ENCODE measurements around the gene RIMS4. TPM values are rescaled to one million over a fixed set of nuclear protein-coding genes. Genes with fewer than 3 reads are reported as not detected.

The RIMS4 gene
- total and polyA plus RNA-seq, 2 of the 13 experiments (the other 11 are each of a cell fraction or from before 2014, with no cell fraction given), result 0.01 to 0.07 TPM

DNA sequence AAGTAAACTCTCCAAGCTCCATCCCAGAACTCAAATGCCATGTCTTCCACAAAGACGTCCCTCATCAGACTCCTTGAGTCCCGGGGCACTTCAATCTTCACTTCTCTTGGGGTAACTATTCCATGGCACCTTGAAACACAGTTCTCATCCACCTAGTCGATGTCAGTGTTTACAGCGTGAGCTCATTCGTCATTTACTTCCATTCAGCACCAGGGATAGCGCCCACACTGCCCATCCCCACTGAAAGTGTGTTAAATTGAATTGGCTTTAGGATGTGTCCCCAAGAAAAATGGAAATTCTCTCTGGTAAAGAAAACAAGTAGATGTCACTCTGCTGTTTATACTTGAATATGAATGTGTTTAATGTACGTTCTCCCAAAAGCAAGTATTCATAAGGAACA is 33.4 kb downstream of the RIMS4 start (continued):
- TF ChIP-seq HHEX (CRISPR knock-in tag; IDR thresholded peaks at IDR 0.05) (no peak), HDAC2 (CRISPR knock-in tag; IDR thresholded peaks at IDR 0.05) (peak; percentile 67; the same call in 1 of the 2 replicates), ZNF788 (CRISPR knock-in tag; IDR thresholded peaks at IDR 0.05; ENCODE audit: borderline replicate concordance) (no peak), RBM22 (optimal IDR thresholded peaks at IDR 0.05; ENCODE audit: low read length) (no peak), ZNF382 (CRISPR knock-in tag; IDR thresholded peaks at IDR 0.05; ENCODE audit: borderline replicate concordance) (no peak), ZNF629 (CRISPR knock-in tag; conservative IDR thresholded peaks at IDR 0.05) (no peak), ZKSCAN8 (CRISPR knock-in tag; IDR thresholded peaks at IDR 0.05; ENCODE audit: borderline replicate concordance) (0 out of 2 replicates have a peak, but pooled peaks have one; percentile 34), STAT5B (CRISPR knock-in tag; IDR thresholded peaks at IDR 0.05) (peak; percentile 85; the same call in 1 of the 2 replicates), ZC3H4 (CRISPR knock-in tag; IDR thresholded peaks at IDR 0.05; ENCODE audit: borderline replicate concordance) (no peak), CEBPB (IDR thresholded peaks at IDR 0.05; ENCODE audit: borderline replicate concordance, low read depth, low read length) (no peak), CBX2 (IDR thresholded peaks at IDR 0.05; ENCODE audit: low read depth, low read length) (no peak), CBX2 (CRISPR knock-in tag; IDR thresholded peaks at IDR 0.05; ENCODE audit: low read depth) (no peak), HNRNPK (IDR thresholded peaks at IDR 0.05; ENCODE audit: low read depth, low read length, poor library complexity, severe bottlenecking) (no peak), ARNT (IDR thresholded peaks at IDR 0.05) (no peak), ZNF772 (CRISPR knock-in tag; IDR thresholded peaks at IDR 0.05) (no peak; the same call in 1 of the 2 replicates), NRL (CRISPR knock-in tag; IDR thresholded peaks at IDR 0.05; ENCODE audit: borderline replicate concordance) (no peak), PAX8 (CRISPR knock-in tag; IDR thresholded peaks at IDR 0.05; ENCODE audit: borderline replicate concordance) (peak; percentile 80; the same call in 1 of the 2 replicates), ZNF263 (CRISPR knock-in tag; IDR thresholded peaks at IDR 0.05) (peak; percentile 39; the same call in 1 of the 2 replicates)
- TF ChIP-seq, protein P1, sequence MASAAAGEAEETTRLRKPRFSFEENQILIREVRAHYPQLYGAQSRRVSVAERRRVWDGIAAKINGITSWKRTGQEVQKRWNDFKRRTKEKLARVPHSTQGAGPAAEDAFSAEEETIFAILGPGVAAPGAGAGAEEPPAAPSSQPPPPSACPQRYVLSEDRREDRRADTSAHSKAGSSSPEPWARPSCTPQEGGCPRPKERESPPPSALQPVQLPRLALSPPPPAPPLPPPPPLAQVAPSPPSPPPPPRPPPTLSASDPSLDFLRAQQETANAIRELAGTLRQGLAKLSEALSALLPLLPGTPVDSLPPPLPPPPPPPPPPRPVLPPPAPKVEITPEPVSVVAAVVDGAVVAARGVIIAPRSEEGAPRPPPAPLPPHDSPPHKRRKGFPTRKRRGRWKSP (CRISPR knock-in tag; IDR thresholded peaks at IDR 0.05), result no peak
- TF ChIP-seq, protein P2, sequence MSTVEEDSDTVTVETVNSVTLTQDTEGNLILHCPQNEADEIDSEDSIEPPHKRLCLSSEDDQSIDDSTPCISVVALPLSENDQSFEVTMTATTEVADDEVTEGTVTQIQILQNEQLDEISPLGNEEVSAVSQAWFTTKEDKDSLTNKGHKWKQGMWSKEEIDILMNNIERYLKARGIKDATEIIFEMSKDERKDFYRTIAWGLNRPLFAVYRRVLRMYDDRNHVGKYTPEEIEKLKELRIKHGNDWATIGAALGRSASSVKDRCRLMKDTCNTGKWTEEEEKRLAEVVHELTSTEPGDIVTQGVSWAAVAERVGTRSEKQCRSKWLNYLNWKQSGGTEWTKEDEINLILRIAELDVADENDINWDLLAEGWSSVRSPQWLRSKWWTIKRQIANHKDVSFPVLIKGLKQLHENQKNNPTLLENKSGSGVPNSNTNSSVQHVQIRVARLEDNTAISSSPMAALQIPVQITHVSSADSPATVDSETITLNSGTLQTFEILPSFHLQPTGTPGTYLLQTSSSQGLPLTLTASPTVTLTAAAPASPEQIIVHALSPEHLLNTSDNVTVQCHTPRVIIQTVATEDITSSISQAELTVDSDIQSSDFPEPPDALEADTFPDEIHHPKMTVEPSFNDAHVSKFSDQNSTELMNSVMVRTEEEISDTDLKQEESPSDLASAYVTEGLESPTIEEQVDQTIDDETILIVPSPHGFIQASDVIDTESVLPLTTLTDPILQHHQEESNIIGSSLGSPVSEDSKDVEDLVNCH (CRISPR knock-in tag; IDR thresholded peaks at IDR 0.05), result no peak
- TF ChIP-seq, protein P3, sequence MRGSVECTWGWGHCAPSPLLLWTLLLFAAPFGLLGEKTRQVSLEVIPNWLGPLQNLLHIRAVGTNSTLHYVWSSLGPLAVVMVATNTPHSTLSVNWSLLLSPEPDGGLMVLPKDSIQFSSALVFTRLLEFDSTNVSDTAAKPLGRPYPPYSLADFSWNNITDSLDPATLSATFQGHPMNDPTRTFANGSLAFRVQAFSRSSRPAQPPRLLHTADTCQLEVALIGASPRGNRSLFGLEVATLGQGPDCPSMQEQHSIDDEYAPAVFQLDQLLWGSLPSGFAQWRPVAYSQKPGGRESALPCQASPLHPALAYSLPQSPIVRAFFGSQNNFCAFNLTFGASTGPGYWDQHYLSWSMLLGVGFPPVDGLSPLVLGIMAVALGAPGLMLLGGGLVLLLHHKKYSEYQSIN (CRISPR knock-in tag; IDR thresholded peaks at IDR 0.05; ENCODE audit: borderline replicate concordance), result no peak
- TF ChIP-seq, protein P4, sequence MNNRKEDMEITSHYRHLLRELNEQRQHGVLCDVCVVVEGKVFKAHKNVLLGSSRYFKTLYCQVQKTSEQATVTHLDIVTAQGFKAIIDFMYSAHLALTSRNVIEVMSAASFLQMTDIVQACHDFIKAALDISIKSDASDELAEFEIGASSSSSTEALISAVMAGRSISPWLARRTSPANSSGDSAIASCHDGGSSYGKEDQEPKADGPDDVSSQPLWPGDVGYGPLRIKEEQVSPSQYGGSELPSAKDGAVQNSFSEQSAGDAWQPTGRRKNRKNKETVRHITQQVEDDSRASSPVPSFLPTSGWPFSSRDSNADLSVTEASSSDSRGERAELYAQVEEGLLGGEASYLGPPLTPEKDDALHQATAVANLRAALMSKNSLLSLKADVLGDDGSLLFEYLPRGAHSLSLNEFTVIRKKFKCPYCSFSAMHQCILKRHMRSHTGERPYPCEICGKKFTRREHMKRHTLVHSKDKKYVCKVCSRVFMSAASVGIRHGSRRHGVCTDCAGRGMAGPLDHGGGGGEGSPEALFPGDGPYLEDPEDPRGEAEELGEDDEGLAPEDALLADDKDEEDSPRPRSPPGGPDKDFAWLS (CRISPR knock-in tag; IDR thresholded peaks at IDR 0.05; ENCODE audit: borderline replicate concordance), result no peak
- TF ChIP-seq, protein P5, sequence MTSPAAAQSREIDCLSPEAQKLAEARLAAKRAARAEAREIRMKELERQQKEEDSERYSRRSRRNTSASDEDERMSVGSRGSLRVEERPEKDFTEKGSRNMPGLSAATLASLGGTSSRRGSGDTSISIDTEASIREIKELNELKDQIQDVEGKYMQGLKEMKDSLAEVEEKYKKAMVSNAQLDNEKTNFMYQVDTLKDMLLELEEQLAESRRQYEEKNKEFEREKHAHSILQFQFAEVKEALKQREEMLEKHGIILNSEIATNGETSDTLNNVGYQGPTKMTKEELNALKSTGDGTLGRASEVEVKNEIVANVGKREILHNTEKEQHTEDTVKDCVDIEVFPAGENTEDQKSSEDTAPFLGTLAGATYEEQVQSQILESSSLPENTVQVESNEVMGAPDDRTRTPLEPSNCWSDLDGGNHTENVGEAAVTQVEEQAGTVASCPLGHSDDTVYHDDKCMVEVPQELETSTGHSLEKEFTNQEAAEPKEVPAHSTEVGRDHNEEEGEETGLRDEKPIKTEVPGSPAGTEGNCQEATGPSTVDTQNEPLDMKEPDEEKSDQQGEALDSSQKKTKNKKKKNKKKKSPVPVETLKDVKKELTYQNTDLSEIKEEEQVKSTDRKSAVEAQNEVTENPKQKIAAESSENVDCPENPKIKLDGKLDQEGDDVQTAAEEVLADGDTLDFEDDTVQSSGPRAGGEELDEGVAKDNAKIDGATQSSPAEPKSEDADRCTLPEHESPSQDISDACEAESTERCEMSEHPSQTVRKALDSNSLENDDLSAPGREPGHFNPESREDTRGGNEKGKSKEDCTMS (CRISPR knock-in tag; conservative IDR thresholded peaks at IDR 0.05), result 0 out of 2 replicates have a peak, but pooled peaks have one; percentile 91
